Measurements from ENCODE around the gene XYLB. TPM values are rescaled to one million over a fixed set of nuclear protein-coding genes. Genes with fewer than 3 reads are reported as not detected.

The XYLB gene
- total RNA-seq, 6 experiments from 2014 or later: 26.2 to 48.3 (median 36.6) TPM

DNA sequence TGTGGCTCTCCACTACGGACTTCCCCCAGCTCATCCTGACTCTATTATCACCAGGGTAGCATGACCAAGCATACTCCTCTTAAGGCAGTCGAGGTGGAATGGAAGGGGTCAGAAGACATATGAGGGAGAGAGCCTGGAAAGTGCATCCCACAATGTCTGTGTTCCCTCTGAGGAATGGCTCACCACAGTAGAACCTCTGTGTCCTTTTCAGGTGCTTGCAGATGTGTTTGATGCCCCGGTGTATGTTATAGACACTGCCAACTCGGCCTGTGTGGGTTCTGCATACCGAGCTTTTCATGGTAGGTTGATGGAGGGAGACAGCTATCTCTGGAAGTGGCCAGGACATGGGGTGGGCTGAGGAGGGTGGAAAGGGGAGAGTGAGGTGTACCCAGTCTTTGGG, 50.3 kb downstream of the XYLB start:
- peaks cover 0 to 5% (median 0%) of the 10 kb centered on the region in 4 donors for H3K4me1 ChIP-seq
- H3K4me3 ChIP-seq: no peak overlapping the region
- H3K36me3 ChIP-seq: peaks cover 0 to 56% (median 24%) of the 10 kb centered on the region in 4 donors
- TF ChIP-seq CTCF (IDR thresholded peaks at IDR 0.05): no peak
- TF ChIP-seq POLR2A (IDR thresholded peaks at IDR 0.05): no peak
- WGBS (ENCODE audit: insufficient coverage, low coverage, low lambda C conversion rate, missing lambda C conversion rate): 100% methylated on average over 2 of the region's 5 CpGs
- ATAC-seq (peak in 3 of 4 donors; percentile 12 to 31 (median 23)), DNase-seq (no peak)
- H3K27me3 ChIP-seq: no peaks in the 10 kb centered on the region
- intact Hi-C loops (cut with DNase I): no loop called here
- H3K27ac ChIP-seq: no peak overlapping the region
- H3K9me3 ChIP-seq: no peaks in the 10 kb centered on the region

GRCh38 chr3:38397320-38397719, 50.7 kb downstream of the XYLB start:
- Histone ChIP-seq H3K9me3 (no peaks in the 10 kb centered on the region), H3K4me3 (no peak overlapping the region), H3K36me3 (peaks cover 0 to 57% (median 27%) of the 10 kb centered on the region in 4 donors), H3K4me1 (peaks cover 0 to 5% (median 0%) of the 10 kb centered on the region in 4 donors), H3K27me3 (no peaks in the 10 kb centered on the region), H3K27ac (no peak overlapping the region)
- 33% methylated on average over 2 of the region's 5 CpGs for WGBS (ENCODE audit: insufficient coverage, low coverage, low lambda C conversion rate, missing lambda C conversion rate)
- intact Hi-C loops (cut with DNase I): no loop called here
- TF ChIP-seq CTCF (IDR thresholded peaks at IDR 0.05): peak in 1 of 4 donors; percentile 14
- TF ChIP-seq POLR2A (IDR thresholded peaks at IDR 0.05): no peak
- DNase-seq (peak; percentile 57 to 84 (median 74)), ATAC-seq (peak; percentile 92 to 97 (median 94))

DNA sequence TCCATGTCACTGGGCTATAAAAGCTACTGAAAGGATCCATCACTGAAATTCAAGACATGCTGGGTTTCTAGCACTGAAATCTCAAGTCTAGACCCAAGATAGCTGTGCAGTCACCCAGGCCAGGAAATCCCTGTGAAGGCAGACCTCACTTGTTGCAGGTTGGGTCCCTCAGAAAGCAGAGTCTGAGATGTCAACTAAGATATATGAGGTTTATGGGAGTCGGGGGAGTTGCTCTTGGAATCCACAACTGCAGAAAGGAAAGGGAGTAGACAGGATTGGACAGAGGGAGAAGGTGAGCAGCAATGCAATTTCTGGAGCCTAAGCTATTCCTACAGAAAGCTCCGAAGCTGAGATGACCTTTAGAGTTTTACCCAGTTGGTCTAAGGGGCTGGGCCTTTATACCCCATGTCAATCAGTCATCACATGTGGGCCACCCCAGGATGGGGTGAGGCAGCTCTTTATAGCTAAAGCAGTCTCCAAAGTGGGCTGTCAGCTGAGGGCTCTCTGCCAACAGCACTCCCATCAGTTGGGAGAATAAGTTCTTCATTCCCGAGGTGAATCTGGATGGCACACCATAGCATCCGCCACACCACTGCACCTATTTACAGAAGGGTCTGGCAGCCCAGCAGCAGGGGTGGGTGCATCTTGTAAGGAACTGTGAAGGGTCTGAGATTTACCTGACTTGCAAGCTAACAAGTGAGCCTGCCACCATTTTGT, 54.8 kb downstream of the XYLB start:
- 84% methylated on average over 2 of the region's 4 CpGs for WGBS (ENCODE audit: insufficient coverage, low coverage, low lambda C conversion rate, missing lambda C conversion rate)
- intact Hi-C loops (cut with DNase I): no loop called here
- no peak for ATAC-seq

GRCh38 chr3:38404286-38404685, 57.7 kb downstream of the XYLB start:
- no peak for TF ChIP-seq CTCF (IDR thresholded peaks at IDR 0.05)
- TF ChIP-seq POLR2A (IDR thresholded peaks at IDR 0.05): no peak
- ATAC-seq (peak in 3 of 4 donors; percentile 41 to 92 (median 72)), DNase-seq (peak in 1 of 3 donors; percentile 37)
- Histone ChIP-seq H3K4me1 (no peaks in the 10 kb centered on the region), H3K27ac (no peak overlapping the region), H3K27me3 (no peaks in the 10 kb centered on the region), H3K9me3 (no peaks in the 10 kb centered on the region), H3K4me3 (no peak overlapping the region), H3K36me3 (peaks cover 0 to 63% (median 30%) of the 10 kb centered on the region in 4 donors)
- intact Hi-C loops (cut with DNase I): no loop called here
- WGBS (ENCODE audit: insufficient coverage, low coverage, low lambda C conversion rate, missing lambda C conversion rate): 57% methylated on average over 4 of the region's 5 CpGs

More for the DNA sequence above, 54.8 kb downstream of the XYLB start:
- H3K36me3 ChIP-seq: peaks cover 0 to 71% (median 33%) of the 10 kb centered on the region in 4 donors
- H3K27me3 ChIP-seq: no peaks in the 10 kb centered on the region
- DNase-seq: no peak
- no peak overlapping the region for H3K4me3 ChIP-seq
- TF ChIP-seq CTCF (IDR thresholded peaks at IDR 0.05) (no peak), POLR2A (IDR thresholded peaks at IDR 0.05) (no peak)
- peaks cover 0 to 5% (median 0%) of the 10 kb centered on the region in 4 donors for H3K4me1 ChIP-seq
- H3K9me3 ChIP-seq: no peaks in the 10 kb centered on the region
- H3K27ac ChIP-seq: no peak overlapping the region

Data from right lobe of liver (tissue), 6 donors.